ENCODE measurements around the gene TMEM30A.

TMEM30A gene

GRCh38 chr6:75284632-75285282, at the start of gene TMEM30A:
TSS of gene TMEM30A (minus strand) at chr6:75284792. CDS start at chr6:75284638, 154 bp downstream.
- peak; percentile 99 for DNase-seq

DNA sequence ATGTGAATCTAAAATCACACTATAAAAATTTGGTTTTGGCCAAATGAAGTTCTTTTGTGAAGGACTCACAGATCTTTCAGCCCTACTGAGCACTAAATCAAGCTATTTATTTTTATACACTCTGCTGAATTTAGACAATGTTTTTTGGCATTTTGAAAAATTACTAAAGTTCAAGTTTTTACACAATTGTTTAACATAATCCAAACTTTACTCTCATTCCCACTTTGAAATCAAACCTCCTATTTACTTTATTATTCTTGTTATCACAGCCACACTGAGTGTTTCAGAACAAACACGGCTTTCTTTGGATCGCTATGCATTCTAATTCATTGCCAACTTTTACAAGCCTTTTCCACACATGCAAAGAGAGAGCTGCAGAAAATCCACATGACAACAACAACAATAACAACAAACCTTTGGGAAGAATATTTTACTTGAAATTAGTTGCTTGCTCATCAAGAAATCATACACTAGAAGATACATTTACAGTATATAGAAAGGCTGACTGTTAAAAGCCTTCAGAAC, 49.1 kb upstream of the TMEM30A start:
- DNase-seq = no peak

DNA sequence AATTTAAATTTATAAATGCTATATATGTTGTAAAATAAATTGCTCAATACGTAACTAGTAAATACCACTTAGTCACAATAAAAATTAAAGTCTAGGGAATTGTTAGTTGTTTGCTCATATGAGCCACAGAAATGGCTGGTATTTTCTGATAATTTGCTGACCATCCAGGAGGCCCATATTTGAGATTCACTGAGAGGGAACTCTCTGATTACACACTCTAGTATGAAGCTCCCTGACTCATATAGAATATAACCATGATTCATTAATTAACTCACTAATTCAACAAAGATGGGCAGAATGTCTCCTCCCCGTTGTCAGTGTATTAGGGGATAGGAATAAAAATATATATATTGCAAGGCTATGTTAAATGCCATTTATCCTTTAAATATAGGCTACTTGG, 46.6 kb upstream of the TMEM30A start:
- DNase-seq = no peak

- no peak for DNase-seq
Measured at GRCh38 chr6:75329703-75330102, 45.1 kb upstream of the TMEM30A start.

- DNase-seq = no peak
Measured at GRCh38 chr6:75327807-75328206, 43.2 kb upstream of the TMEM30A start.

DNA sequence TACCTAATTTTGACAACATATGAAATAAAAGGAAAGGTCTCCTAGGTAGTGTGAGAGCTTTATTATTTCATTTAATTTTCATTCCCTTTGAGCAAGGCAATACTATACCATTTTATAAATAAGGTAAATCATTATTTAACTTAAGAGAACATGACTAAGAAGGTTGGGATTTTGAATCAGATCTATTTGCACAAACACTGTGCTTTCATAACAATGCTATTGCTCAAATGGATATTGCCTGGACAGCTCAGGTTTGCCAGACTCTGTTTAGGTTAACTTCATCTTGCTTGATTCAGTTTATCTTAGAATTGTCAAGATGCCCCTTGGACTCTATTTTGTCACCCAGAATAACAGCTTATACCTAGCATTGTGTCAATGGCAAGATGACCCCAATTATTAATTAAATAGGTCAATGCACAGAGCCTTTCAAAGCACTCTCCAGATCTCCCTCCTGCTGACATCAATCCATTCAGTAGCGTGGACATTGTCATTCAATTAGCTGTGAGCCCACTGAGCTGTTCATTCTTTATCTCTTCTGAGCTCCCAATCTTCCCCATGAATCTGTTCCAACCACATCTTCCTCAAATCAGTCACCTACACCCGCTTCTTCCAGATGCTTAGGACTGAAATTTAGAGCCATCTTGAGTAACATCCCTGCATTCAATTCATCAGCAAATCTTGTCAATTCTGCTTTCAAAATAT, 42.1 kb upstream of the TMEM30A start:
- DNase-seq = no peak

- no peak for DNase-seq
Measured at GRCh38 chr6:75318900-75319299, 34.3 kb upstream of the TMEM30A start.

GRCh38 chr6:75317503-75318206, 33.1 kb upstream of the TMEM30A start:
- no peak for DNase-seq

DNA sequence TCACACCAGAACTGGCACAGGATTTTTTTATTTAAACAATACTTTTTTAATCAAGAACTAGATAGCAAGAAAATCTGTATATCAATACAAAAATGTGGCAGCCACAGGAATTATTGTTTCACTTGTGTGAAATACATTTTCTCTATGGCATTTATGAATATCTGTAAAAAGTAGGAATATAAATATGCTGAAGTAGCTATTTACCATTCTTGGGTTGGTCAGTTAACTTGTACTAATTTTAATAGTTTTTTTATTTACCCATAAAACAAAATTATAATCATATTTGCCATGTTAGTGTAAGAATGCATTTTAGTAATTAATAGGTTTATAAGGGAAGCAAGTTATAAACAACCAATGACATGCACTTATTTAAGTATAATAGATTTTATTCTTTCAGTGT, 31.4 kb upstream of the TMEM30A start:
- no peak for DNase-seq

- no peak for DNase-seq
Measured at GRCh38 chr6:75308250-75308988, 23.8 kb upstream of the TMEM30A start.

- no peak for DNase-seq
Measured at GRCh38 chr6:75307364-75308004, 22.9 kb upstream of the TMEM30A start.

DNA sequence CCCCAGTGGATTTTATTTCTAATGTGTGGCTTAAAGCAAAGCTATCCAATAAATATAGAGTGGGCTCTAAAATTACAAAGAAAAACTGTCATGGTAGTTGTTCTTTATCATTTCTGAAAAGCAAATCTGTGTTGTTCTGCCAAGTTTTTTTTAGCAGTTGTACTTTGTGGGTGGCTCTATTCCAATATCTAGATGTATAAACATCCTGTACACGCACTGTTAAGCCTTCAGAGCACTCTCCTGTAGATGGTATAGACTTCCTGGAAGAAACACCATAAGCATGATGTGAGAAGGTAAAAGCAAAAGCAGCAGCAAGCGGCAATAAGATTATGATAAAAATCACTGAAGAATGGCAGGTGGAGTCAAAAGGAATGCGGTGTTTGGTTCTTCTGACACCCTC, 21.5 kb upstream of the TMEM30A start:
- DNase-seq = no peak

DNA sequence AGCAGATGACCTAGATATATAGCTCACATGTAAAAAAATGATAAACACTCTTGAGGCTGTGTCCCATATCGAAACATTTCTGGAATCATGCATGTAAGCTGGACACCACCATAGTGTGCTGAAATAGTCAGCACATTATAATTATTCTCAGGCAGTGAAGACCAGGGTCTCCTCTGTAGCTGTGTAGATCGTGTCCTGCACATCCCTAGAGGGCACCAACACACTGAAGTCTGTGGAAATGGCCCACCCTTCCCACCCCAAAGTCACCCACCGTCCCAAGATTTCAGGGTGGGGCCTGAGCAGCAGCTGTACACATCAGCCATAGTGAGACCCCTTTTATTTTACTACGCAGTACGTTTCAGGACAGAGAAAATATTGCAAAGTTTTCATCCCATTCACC, 21.0 kb upstream of the TMEM30A start:
- DNase-seq = no peak

DNA sequence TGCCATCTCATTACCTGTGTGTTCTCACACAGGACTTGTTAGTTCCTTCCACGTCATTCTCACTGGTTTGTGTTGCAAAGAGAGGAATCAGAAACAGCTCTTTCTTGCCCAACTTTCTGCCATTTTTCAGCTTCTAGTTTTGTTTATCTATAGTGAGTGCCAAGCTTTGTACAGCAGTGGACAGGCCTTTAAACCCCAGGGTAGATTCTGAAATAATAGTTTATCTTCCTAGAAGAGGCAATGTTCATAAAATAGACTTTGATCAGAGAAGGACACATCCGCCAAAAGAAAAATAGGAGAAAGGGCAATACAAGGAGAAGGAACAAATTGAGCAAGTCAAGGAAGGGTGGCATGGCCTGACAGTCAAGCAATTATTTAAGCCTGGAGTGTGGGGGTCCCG, 17.7 kb upstream of the TMEM30A start:
- DNase-seq = no peak

DNA sequence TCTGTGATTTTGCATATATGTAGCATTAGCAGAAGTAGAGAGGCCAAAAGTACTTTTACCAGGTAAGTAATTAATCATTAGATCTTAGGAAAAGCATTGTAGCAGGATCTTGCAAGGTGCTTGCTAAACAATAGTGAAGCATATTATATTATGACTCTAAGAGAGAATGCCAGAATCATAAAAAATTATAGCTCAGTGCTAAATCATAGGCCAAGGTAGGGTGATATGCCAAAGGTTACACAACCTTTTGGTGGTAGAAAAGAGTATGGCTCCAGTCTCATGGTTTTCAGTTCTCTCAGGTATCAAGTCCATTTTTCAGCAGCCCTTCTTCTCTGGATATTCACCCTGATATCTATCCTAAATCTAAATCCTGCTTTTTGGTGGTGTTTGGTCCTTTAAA, 16.9 kb upstream of the TMEM30A start:
- no peak for DNase-seq

DNA sequence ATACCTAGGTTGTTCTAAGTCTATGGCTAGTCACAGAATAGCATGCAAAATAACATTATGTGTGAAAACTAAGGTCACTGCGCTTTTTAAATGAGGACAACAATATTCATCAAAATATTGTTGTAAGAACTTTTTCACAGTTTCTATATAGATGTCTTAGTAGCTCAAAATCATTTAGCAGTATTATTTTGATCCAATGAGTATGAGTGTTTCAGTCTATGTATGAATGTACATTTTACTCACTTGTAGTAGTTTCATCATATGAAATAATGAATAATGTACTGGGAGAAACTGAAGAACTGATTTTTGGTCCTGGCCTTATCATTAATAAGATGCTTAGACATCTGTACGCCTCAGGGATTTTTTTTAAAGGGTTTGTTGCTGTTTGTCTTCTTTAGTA, 16.5 kb upstream of the TMEM30A start:
- no peak for DNase-seq

- no peak for DNase-seq
Measured at GRCh38 chr6:75300531-75300855, 15.9 kb upstream of the TMEM30A start.

DNA sequence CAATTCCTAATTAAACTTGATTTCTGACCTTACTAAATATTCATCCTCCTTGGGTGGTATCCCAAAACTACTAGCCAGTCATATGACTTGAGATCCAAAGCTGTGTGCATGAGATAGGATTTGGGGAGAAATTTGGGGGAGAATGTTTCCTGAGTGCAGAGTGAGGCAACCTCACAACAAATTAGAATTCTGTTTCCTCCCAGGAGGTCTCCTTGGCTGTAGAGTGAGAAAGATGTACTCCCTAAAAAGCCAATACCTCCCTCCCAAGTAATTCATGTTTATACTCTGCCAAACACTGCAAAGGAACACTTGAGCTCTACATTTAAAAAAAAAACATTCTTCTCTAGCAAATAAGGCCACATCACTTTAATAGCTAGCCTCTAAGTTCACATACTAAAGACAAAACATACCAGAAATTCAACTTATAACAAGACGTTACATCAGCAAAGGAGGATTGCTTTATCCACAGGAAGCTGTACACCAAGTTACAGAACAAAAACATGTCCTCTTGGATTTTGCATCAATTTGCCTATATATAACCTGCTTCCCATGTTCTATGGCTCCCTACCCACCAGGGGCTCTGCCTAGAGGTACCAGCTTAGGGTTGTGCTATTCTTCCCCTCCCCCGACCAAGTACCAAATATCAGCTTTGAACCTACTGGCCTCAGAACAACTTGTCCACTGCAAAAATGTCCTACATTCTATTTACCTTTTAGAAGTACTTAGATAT, 15.4 kb upstream of the TMEM30A start:
- DNase-seq = no peak

DNA sequence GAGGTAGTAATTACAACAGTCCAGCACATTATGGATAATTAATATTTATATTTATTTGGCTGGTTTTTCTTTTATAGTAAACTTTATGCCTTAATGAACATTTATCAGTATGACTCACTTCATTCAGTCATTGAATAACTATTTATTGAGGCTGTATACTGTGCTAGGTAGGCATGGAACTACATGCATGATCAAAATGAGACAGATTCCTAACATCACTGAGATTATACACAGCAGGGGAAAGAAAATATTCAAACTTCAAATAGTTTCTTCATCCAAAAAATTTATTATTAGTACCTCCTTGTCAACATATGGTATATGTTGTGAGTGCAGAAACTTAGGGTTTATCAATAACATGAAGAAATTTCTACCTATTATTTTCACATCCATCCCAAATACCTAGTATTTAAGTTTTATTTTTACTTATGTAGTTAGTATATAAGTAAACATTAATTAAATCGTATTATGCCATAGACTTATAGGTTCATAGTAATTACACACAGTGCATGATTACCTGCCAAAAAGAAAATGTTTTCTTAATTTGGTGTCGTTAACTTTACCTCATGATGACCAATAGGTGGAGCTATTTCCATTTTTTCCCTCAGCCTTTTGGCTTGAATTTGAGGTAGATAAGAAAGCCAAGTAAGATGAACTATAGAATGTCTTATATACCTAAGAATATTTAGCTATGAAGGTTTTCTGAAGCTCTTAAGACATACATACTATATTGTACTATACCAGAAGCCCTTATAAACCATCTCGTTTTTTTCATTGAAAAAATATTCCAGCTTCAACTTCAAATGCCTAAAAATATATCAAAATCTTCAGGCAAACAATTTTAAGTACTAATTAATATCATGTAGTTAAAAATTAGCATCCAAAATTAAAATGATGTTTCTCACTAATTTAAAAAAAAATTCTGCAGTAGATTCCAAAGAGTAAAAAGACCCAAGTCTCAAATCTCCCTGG, 12.5 kb upstream of the TMEM30A start:
- DNase-seq = no peak

DNA sequence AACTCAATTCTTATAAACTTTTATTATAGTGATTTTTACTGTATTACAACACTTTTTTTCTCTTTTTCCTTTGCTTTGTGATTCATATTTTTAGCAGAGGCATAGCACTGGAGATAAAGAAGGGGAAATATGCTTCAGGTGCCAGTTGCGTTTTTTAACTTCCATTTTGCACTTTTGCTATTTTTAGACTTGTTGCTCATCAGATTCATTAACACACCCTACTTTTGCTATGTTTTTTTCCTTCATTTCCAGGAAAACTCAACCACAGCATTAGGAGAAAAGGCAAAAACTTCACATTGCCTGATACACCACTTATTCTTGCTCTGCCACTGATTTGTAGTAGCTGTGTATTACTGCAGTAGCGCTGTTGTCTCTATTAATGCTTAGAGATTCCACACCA, 8.0 kb upstream of the TMEM30A start:
- DNase-seq = no peak

- no peak for DNase-seq
Measured at GRCh38 chr6:75291744-75292143, 7.2 kb upstream of the TMEM30A start.

Measured in activated effector memory CD4-positive, alpha-beta T cell treated with anti-CD3 and anti-CD28 coated beads, Interleukin-2, amount 50 U/mL, for 16 hours (primary cell).